Measurements from ENCODE around the gene CD3E.
"Not testable (repeated sequence)": the region's sequence is repeated elsewhere in the genome, so short reads cannot be mapped to it uniquely, and the experiment has no call there.

The CD3E gene

DNA sequence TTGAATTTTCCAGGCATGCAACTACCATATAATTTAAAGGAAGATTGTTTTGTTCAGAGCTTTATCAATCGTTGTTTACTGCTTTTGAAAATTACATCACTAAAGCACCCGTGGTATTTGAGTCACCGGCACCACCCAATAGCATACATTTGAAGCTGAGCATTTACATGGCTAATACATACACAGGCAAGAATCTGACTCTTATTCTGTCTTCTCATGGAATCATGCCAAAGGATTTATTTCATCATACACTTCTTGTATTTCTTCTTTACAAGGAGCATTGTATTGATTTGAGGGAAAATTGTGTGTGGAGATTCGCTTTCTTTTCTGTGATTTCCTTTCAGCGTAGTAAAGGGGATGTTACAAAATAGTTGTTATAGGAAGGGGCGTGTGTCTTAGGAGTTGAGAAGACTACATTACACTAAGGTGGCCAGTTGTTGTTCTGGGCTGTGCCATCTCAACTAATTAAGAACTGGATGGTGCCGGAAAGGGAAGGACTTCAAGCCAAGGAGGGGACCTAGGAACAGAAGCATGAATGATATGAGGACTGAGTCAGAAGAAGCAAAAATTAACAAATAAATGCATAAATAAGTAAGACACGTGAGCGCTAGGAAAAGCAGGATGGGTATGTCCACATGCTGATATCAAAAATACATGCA, 12.9 kb upstream of the CD3E start:
- no peak for DNase-seq

DNA sequence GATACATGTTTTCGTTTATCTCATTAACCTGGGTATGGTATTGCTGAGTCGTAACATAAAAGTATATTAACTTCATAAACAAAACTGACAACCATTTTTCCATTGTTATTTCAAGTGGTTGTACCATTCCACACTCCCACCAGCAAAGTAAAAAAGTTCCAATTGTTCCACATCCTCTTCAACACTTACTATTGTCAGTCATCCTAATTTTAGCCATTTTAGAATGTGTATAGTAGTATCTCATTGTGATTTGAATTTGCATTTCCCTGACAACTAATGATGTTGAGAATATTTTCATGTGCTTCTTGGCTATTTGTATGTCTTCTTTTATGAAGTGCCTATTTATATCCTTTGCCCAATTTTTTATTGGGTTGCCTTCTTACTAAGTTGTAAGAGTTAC, 10.5 kb upstream of the CD3E start:
- DNase-seq = no peak

DNA sequence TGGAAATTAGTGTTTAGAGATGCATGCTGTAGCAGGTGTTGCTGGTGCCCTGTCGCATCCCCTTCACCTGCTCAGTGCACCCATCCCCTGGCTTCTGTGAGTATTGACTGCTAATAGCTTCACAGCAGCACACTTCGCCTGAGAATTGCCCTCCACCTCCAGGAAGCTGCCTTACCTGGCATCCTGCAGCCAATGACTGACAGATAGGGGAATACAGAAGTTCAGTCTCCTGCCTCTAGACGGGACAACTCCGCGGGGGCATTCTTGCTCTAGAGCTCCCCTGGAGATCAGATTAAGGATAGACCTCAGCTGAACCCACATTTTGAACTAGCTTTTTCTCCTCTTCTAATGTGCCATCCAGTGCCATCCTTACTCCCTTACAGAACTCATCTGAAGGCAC, 9.3 kb upstream of the CD3E start:
- no peak for DNase-seq

DNA sequence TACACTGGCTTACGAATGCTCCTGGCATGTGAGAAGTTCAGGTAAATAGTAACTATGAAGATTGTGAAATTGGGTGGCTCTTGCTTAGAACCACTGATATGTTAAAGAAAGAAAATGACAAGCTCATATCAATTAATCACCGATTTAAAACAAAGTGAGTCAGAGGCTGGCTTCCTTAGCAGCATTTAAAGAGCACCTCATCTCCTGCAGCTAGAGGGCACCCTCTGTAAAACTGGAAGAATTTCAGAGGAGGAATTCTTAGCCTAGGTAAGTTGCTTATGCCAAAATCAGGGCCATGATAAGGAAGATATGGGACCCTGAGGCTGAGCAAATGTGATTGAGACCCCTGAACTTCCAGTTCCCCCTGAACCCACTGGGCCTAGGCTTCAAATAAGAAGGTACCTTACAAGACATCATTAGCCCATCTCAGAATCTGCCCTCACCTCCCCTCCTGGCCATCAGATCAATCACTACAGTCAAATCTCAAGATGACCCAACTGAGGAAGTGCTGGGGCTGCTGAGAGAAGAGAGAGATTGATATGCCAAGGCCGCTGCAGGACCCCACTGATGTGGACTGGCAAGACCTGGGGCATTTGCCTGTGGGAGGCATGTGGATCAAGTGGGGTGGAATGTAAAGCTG, 8.6 kb upstream of the CD3E start:
- no peak for DNase-seq

GRCh38 chr11:118301600-118302195, 2.8 kb upstream of the CD3E start:
- DNase-seq = no peak

DNA sequence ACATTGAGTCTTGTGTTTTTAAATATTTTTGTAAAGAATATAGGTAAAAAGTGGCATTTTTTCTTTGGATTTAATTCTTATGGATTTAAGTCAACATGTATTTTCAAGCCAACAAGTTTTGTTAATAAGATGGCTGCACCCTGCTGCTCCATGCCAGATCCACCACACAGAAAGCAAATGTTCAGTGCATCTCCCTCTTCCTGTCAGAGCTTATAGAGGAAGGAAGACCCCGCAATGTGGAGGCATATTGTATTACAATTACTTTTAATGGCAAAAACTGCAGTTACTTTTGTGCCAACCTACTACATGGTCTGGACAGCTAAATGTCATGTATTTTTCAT, 333 bp upstream of the CD3E start:
- DNase-seq = no peak

GRCh38 chr11:118305726-118306125, 1.2 kb downstream of the CD3E start:
- no peak for DNase-seq

DNA sequence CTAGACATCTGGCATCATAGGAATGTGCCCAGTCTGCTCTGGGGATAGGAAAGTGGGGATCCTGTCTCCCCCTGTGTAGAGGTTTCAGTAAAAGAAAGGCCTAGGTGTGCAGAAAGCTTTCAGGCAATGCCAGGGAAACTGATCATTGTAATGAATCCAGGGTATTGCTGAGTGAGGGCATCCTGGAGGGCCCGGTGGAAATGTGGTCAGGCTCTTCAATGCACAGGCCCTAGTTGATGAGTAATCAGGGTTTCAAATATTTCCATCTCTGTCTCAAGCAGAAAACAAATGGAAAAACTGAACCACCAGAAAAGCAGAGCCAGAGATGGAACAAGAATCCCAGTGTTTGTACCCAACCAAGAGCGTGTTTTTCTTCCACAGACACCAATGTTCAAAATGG, 2.0 kb downstream of the CD3E start:
- peak; percentile 64 for DNase-seq

- DNase-seq = not testable (repeated sequence)
These were observed 4.5 kb downstream of the CD3E start for GRCh38 chr11:118308995-118309528.

DNA sequence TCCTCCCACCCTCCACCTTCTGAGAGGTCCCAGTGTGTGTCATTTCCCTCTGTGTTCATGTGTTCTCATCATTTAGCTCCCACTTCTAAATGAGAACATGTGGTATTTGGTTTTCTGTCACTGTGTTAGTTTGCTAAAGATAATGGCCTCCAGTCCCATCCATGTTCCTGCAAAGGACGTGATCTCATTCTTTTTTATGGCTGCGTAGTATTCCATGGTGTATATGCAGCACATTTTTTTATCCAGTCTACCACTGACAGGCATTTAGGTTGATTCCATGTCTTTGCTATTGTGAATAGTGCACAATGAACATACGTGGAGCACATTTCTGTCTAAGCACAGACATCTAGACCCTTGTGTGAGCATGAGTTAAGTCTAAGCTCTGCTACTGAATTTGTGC, 5.7 kb downstream of the CD3E start:
- DNase-seq = no peak

DNA sequence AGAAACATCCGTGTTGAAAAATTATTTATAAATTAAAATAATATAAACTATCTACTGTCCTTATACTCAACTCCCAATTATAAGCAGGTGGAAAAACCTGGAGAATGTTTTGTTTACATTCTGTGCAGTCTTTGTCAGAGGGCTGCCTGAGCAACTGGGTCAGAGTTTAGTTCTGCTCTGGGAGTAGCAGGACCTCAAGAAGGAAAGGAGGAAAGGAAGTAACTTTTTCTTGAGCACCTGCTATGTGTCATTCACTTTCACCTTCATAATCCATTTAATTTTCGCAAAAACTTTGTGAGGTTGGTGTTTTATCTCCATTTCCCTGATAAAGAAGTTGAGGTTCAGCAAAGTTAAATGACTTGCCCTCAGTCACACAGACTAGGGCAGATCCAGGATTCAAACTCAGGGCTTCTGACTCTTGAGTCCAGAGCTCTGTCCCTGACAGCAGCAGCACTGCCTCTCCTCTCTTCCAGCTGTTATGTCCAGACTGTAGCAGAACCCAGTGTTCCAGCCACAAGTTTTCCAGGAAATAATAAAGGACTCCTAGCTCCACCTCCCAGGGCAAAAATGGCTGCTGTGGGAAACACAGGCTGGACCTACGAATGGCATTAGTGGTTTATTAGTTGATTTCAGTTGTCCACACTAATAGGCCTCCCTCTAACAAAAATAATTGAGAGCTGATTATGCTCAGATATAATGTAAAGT, 6.4 kb downstream of the CD3E start:
- no peak for DNase-seq

DNA sequence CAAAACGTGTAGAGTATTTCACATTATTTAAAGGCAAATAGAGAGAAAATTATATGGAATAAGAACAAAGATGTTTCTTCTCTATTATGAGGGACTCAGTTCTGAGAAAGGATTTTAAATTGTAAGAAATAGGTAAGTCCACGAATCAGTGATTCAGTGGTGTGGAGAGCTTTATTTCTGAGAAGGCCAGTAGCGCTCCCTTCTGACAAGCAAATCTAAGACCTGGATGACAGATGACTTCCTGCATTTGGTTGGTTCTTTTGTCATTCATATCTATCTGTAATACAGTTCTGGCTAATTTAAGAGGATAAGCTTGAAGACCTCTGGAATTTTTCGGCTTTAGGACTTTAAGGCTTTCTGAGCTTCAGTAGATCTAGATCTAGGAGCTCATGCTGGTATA, 7.0 kb downstream of the CD3E start:
- no peak for DNase-seq

GRCh38 chr11:118312328-118312727, 7.8 kb downstream of the CD3E start:
- no peak for DNase-seq

DNA sequence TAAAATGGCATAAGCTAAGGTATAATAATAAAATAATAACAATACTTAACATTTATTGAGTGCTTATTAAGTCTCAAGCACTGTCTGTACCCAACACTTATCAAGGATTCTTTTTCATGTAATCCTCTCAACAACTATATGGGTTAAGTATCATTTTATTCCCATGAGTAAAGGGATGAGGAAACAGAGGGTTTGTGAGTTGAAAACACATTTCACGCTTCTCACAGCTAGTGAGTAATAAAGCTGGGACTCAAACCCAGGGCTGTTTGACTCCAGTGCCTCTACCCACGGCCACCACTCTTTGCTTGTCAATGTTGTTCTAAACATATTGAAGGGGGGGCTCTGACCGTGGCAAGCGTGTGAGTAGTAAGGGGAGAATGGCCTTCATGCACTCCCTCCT, 8.7 kb downstream of the CD3E start:
- no peak for DNase-seq

DNA sequence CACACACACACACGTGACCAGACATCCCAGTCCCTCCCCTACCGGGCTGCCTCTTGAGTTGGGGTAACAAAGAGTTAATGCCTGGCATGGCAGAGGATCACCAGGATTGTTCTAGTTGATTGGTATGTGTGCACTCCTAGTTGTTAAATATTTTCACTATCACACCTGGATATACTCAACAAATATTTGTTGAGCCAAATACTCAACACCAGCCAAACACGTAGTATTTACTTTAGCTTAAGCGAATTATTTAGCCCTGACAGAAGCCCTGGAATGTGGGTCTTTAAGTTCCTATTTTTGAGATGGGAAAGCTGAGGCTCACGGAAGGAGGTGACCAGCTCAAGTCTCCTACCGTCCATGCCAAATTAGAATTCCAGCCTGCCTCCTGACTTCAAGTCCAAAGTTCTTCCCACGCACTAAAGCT, 10.5 kb downstream of the CD3E start:
- DNase-seq = no peak

DNA sequence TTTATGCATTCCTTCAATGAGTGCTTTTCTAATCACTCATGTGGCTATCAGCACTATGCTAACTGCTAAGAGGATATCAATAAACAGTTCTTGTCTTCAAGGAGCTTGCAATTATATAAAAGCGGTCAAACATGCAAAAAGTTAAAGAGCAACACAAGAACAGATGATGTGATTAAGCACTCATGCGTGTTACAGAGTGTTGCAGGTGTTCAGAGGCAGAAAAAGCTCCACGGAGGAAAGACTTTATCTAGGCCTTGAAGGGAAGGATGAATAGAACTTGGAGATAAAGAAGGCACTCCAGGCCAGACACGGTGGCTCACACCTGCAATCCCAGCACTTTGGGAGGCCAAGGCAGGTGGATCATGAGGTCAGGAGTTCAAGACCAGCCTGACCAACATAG, 13.6 kb downstream of the CD3E start:
- no peak for DNase-seq

- DNase-seq = no peak
These were observed 14.2 kb downstream of the CD3E start for GRCh38 chr11:118318581-118319336.

GRCh38 chr11:118319337-118319707, 14.8 kb downstream of the CD3E start:
- DNase-seq = no peak

- no peak for DNase-seq
These were observed 16.0 kb downstream of the CD3E start for GRCh38 chr11:118320515-118320914.

GRCh38 chr11:118321386-118322082, 17.0 kb downstream of the CD3E start:
- no peak for DNase-seq

DNA sequence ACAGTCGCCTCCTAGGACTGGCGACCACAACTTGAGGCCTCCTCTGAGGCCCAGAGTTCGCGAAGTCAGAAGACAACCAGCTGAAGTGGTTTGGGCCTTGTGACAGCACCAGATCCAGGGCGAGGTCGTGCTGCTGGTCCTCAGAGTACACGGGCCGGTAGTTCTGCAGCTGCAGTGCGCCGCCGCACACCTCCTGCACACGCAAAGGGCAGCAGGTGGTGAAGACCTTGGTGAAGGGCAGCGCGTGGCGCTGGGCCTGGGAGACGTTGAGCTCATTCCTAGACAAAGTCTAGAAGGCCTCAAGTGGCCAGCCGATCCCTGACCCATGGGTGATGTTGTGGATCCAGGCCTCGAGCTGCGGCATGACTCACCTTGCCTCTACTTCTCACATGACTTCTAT, 18.2 kb downstream of the CD3E start:
- DNase-seq = no peak

DNA sequence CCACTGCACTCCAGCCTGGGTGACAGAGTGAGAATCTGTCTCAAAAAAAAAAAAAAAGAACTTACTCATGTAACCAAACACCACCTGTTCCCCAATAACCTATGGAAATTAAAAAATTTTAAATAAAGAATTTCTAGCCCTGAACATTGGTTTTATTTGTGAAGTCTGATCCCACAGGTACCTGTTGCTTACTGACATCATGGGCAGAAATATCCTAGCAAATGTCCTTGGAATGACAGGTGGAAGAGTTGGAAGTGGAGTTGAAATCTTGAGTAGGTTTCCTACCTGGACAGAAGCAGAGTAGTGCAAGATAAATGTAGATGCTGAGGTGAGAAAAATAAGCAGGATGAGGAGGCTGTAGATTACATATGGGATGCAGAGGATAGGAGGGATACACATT, 20.8 kb downstream of the CD3E start:
- no peak for DNase-seq

- no peak for DNase-seq
These were observed 24.2 kb downstream of the CD3E start for GRCh38 chr11:118328745-118329144.
